DOHH2 (cell line): ENCODE measurements around the gene SLC43A2.

Source experiments
- CTCF ChIP-seq: fragments of 200-600 bp; sonication (generic); IDR thresholded peaks from one replicate; pipeline ENCODE4 v1.5.1; 2014; ENCODE audit warnings: antibody characterized with exemption, mild to moderate bottlenecking, low read depth, low read length; ENCODE audit not compliant: poor library complexity, severe bottlenecking
- EZH2phosphoT487 ChIP-seq: fragments of 200-600 bp; sonication (generic); IDR thresholded peaks from 2 replicates; pipeline ENCODE4 v1.6.1; 2017; ENCODE audit warnings: borderline replicate concordance, mild to moderate bottlenecking, antibody characterized with exemption, low read length, moderate library complexity, mixed read lengths

- TF ChIP-seq CTCF (no peak), EZH2phosphoT487 (no peak)
Observed at GRCh38 chr17:1605681-1606351, 22.8 kb downstream of the SLC43A2 start.
